ENCODE results near the gene A4GNT.
A peak's percentile ranks its signal among the peaks of the same experiment; 100 is the strongest.
"Not testable (repeated sequence)": the region's sequence is repeated elsewhere in the genome, so short reads cannot be mapped to it uniquely, and the experiment has no call there.

A4GNT gene

GRCh38 chr3:138105598-138105997 lies 26.6 kb downstream of the A4GNT start:
- DNase-seq (ENCODE audit: low read depth), result no peak
- TF ChIP-seq CTCF (IDR thresholded peaks at IDR 0.05; ENCODE audit: low read length, missing control alignments), result no peak
- no peak overlapping the region for H3K4me3 ChIP-seq (replicated peaks; ENCODE audit: low read depth, low read length)

GRCh38 chr3:138103466-138103865 lies 28.7 kb downstream of the A4GNT start:
- no peak overlapping the region for H3K4me3 ChIP-seq (replicated peaks; ENCODE audit: low read depth, low read length)
- no peak for TF ChIP-seq CTCF (IDR thresholded peaks at IDR 0.05; ENCODE audit: low read length, missing control alignments)
- no peak for DNase-seq (ENCODE audit: low read depth)

- DNase-seq (ENCODE audit: low read depth); H3K4me3 ChIP-seq (replicated peaks; ENCODE audit: low read depth, low read length): not testable (repeated sequence)
- peak; percentile 25 for TF ChIP-seq CTCF (IDR thresholded peaks at IDR 0.05; ENCODE audit: low read length, missing control alignments)
These were observed 30.7 kb downstream of the A4GNT start for GRCh38 chr3:138101351-138101940.

- no peak for DNase-seq (ENCODE audit: low read depth)
These were observed 32.8 kb downstream of the A4GNT start for GRCh38 chr3:138099417-138099816.

GRCh38 chr3:138097192-138098172 lies 34.7 kb downstream of the A4GNT start:
- no peak for DNase-seq (ENCODE audit: low read depth)
- no peak overlapping the region for H3K4me3 ChIP-seq (replicated peaks; ENCODE audit: low read depth, low read length)
- TF ChIP-seq CTCF (IDR thresholded peaks at IDR 0.05; ENCODE audit: low read length, missing control alignments), result peak; percentile 54

More at GRCh38 chr3:138099417-138099816, 32.8 kb downstream of the A4GNT start:
- TF ChIP-seq CTCF (IDR thresholded peaks at IDR 0.05; ENCODE audit: low read length, missing control alignments), result no peak
- no peak overlapping the region for H3K4me3 ChIP-seq (replicated peaks; ENCODE audit: low read depth, low read length)

GRCh38 chr3:138093721-138094120 lies 38.5 kb downstream of the A4GNT start:
- H3K4me3 ChIP-seq (replicated peaks; ENCODE audit: low read depth, low read length), result no peak overlapping the region
- peak; percentile 32 for DNase-seq (ENCODE audit: low read depth)
- no peak for TF ChIP-seq CTCF (IDR thresholded peaks at IDR 0.05; ENCODE audit: low read length, missing control alignments)

Measured in fibroblast of pulmonary artery (primary cell).